ENCODE measurements around the gene PMM2. TPM values are rescaled to one million over a fixed set of nuclear protein-coding genes. Genes with fewer than 3 reads are reported as not detected.

Gene PMM2
- total and polyA plus RNA-seq, 2 donors from 2014 or later = 21.5 to 39.5 TPM

DNA sequence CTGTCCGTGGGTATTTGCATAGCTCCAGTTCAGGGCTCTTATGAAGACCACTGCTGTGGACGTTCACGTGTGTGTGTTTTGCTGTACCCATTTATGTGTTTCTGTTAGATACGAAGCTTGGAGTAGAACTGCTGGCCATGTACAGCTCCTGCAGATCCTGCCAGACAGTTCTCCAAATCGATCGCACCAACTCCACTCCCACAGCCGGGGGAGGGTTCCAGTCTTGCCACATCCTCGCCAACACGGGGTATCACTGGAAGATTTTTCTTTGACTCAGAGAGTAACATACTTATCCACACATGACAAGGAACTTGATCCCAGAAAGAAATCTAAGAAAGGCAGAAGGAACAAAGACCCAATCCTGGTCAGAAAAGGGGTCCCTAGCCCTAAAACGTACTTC lies 37.6 kb upstream of the PMM2 start:
- Histone ChIP-seq H3K27ac (ENCODE audit: low read depth in 2 of 2, low read length in 2 of 2) (no peak overlapping the region), H3K4me3 (ENCODE audit: low read length in 3 of 3) (no peak overlapping the region), H3K27me3 (ENCODE audit: control insufficient read depth, insufficient read depth, low read length) (no peaks in the 10 kb centered on the region), H3K4me1 (ENCODE audit: control insufficient read depth in 2 of 3, insufficient read depth in 2 of 3, low read depth in 1 of 3, low read length in 3 of 3) (no peaks in the 10 kb centered on the region), H3K9ac (ENCODE audit: low read length in 3 of 3) (no peak overlapping the region), H3K9me3 (ENCODE audit: control insufficient read depth in 2 of 3, insufficient read depth in 1 of 3, low read length in 3 of 3) (no peaks in the 10 kb centered on the region), H3K36me3 (ENCODE audit: control insufficient read depth in 2 of 3, insufficient read depth in 3 of 3, low read length in 3 of 3) (peaks cover 0 to 14% (median 8%) of the 10 kb centered on the region in 3 donors)
- TF ChIP-seq CTCF (IDR thresholded peaks at IDR 0.05; ENCODE audit: borderline replicate concordance, extremely low read depth, insufficient read depth) = no peak
- FAIRE-seq (no peak), DNase-seq (no peak)
- intact Hi-C loops (cut with DNase I) = no loop called here

DNA sequence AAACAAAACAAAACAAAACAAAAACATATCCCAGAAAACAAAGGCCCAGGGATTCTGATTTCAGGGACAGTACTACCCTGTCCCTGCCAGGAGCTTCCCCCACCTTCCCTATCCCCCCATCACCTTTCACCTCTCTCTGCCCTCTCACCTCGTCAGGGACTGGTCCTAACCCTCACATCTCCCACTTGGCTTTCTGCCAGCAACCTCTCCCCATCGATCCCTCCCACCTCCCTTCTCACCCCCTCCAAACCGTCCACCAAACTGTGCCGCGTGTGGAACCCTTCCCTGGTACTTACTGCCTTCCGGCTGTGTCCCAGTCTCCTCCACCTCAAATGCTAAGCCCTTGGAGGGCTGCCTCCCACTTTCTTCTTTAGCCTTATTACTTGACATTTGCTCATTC lies 36.6 kb upstream of the PMM2 start:
- no peak for TF ChIP-seq CTCF (IDR thresholded peaks at IDR 0.05; ENCODE audit: borderline replicate concordance, extremely low read depth, insufficient read depth)
- Histone ChIP-seq H3K4me1 (ENCODE audit: control insufficient read depth in 2 of 3, insufficient read depth in 2 of 3, low read depth in 1 of 3, low read length in 3 of 3) (no peaks in the 10 kb centered on the region), H3K27ac (ENCODE audit: low read depth in 2 of 2, low read length in 2 of 2) (no peak overlapping the region), H3K36me3 (ENCODE audit: control insufficient read depth in 2 of 3, insufficient read depth in 3 of 3, low read length in 3 of 3) (peaks cover 0 to 15% (median 8%) of the 10 kb centered on the region in 3 donors), H3K9me3 (ENCODE audit: control insufficient read depth in 2 of 3, insufficient read depth in 1 of 3, low read length in 3 of 3) (no peaks in the 10 kb centered on the region), H3K4me3 (ENCODE audit: low read length in 3 of 3) (no peak overlapping the region), H3K27me3 (ENCODE audit: control insufficient read depth, insufficient read depth, low read length) (no peaks in the 10 kb centered on the region), H3K9ac (ENCODE audit: low read length in 3 of 3) (no peak overlapping the region)
- intact Hi-C loops (cut with DNase I) = no loop called here
- DNase-seq (no peak), FAIRE-seq (no peak)

DNA sequence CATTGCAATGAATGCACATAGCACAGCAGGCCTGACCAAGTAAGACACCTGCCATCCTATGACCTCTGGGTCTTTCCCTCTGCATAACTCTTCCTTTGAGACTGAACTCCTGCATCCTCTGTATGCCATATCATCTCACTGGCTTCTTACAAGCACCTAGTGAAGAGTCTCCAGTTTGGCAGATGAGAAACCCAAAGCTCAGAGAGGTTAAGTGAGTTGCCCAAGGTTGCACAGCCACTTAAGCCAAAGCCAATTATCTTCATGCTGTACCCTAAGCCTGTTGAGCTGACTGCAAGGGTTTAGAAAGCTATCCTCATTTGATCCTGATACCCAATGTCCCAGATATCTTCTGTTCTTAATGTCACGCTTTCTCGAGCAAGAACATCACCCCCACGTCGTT lies 35.4 kb upstream of the PMM2 start:
- Histone ChIP-seq H3K27me3 (ENCODE audit: control insufficient read depth, insufficient read depth, low read length) (no peaks in the 10 kb centered on the region), H3K36me3 (ENCODE audit: control insufficient read depth in 2 of 3, insufficient read depth in 3 of 3, low read length in 3 of 3) (peaks cover 0 to 15% (median 4%) of the 10 kb centered on the region in 3 donors), H3K4me1 (ENCODE audit: control insufficient read depth in 2 of 3, insufficient read depth in 2 of 3, low read depth in 1 of 3, low read length in 3 of 3) (no peaks in the 10 kb centered on the region), H3K4me3 (ENCODE audit: low read length in 3 of 3) (no peak overlapping the region), H3K9me3 (ENCODE audit: control insufficient read depth in 2 of 3, insufficient read depth in 1 of 3, low read length in 3 of 3) (no peaks in the 10 kb centered on the region), H3K9ac (ENCODE audit: low read length in 3 of 3) (no peak overlapping the region), H3K27ac (ENCODE audit: low read depth in 2 of 2, low read length in 2 of 2) (no peak overlapping the region)
- no peak for TF ChIP-seq CTCF (IDR thresholded peaks at IDR 0.05; ENCODE audit: borderline replicate concordance, extremely low read depth, insufficient read depth)
- intact Hi-C loops (cut with DNase I) = no loop called here
- DNase-seq (no peak), FAIRE-seq (no peak)

- DNase-seq = no peak
- Histone ChIP-seq H3K27ac (ENCODE audit: low read depth in 2 of 2, low read length in 2 of 2) (no peak overlapping the region), H3K36me3 (ENCODE audit: control insufficient read depth in 2 of 3, insufficient read depth in 3 of 3, low read length in 3 of 3) (peaks cover 0 to 10% (median 4%) of the 10 kb centered on the region in 3 donors), H3K9ac (ENCODE audit: low read length in 3 of 3) (no peak overlapping the region), H3K27me3 (ENCODE audit: control insufficient read depth, insufficient read depth, low read length) (no peaks in the 10 kb centered on the region), H3K4me3 (ENCODE audit: low read length in 3 of 3) (no peak overlapping the region), H3K4me1 (ENCODE audit: control insufficient read depth in 2 of 3, insufficient read depth in 2 of 3, low read depth in 1 of 3, low read length in 3 of 3) (no peaks in the 10 kb centered on the region), H3K9me3 (ENCODE audit: control insufficient read depth in 2 of 3, insufficient read depth in 1 of 3, low read length in 3 of 3) (no peaks in the 10 kb centered on the region)
- TF ChIP-seq CTCF (IDR thresholded peaks at IDR 0.05; ENCODE audit: borderline replicate concordance, extremely low read depth, insufficient read depth) = no peak
- no peak for FAIRE-seq
- intact Hi-C loops (cut with DNase I) = no loop called here
Measured at GRCh38 chr16:8763083-8763482, 34.6 kb upstream of the PMM2 start.

Data from kidney (tissue), 14 donors.